Measurements from ENCODE around the gene KDM4F. TPM values are rescaled to one million over a fixed set of nuclear protein-coding genes. Genes with fewer than 3 reads are reported as not detected.

Gene KDM4F
- total RNA-seq, 1 donor from 2014 or later: not detected

- intact Hi-C loops (cut with DNase I): no loop called here
- no peak for DNase-seq (ENCODE audit: missing footprints)
- ATAC-seq: no peak
These were observed 8.7 kb downstream of the KDM4F start for GRCh38 chr11:95057959-95058358.

GRCh38 chr11:95058621-95059020, 9.4 kb downstream of the KDM4F start:
- ATAC-seq (no peak), DNase-seq (ENCODE audit: missing footprints) (no peak)
- intact Hi-C loops (cut with DNase I): no loop called here

- intact Hi-C loops (cut with DNase I): no loop called here
- ATAC-seq (no peak), DNase-seq (ENCODE audit: missing footprints) (no peak)
These were observed 9.8 kb downstream of the KDM4F start for GRCh38 chr11:95059046-95059445.

GRCh38 chr11:95065336-95065735, 16.1 kb downstream of the KDM4F start:
- no peak for ATAC-seq
- intact Hi-C loops (cut with DNase I): loop anchor here (5.0 to 10.0 kb wide), 4 partner anchors 91 to 639 kb away; partner anchors contain the start of genes CWC15, KDM4D and SESN3
- no peak for DNase-seq (ENCODE audit: missing footprints)

GRCh38 chr11:95066716-95067038, 17.5 kb downstream of the KDM4F start, which contains the start of gene SRSF8:
Gene SRSF8 (plus strand): TSS chr11:95066919. CDS start chr11:95067227, 308 bp downstream.
- DNase-seq (ENCODE audit: missing footprints): no peak
- ATAC-seq: no peak
- intact Hi-C loops (cut with DNase I): loop anchor here (1.0 to 10.0 kb wide), 5 partner anchors 85 to 638 kb away; partner anchors contain the start of genes CWC15, KDM4D and SESN3

GRCh38 chr11:95067039-95067840, 18.0 kb downstream of the KDM4F start:
- DNase-seq (ENCODE audit: missing footprints) (peak; percentile 91), ATAC-seq (peak; percentile 88)
- intact Hi-C loops (cut with DNase I): loop anchor here (1.0 to 10.0 kb wide), 5 partner anchors 84 to 638 kb away; partner anchors contain the start of genes CWC15, KDM4D and SESN3

GRCh38 chr11:95067841-95068219, 18.6 kb downstream of the KDM4F start:
- DNase-seq (ENCODE audit: missing footprints): peak; percentile 70
- intact Hi-C loops (cut with DNase I): loop anchor here (1.0 to 10.0 kb wide), 5 partner anchors 83 to 637 kb away; partner anchors contain the start of genes CWC15, KDM4D and SESN3
- no peak for ATAC-seq

GRCh38 chr11:95068549-95068948, 19.3 kb downstream of the KDM4F start:
- intact Hi-C loops (cut with DNase I): loop anchor here (5.0 to 10.0 kb wide), 4 partner anchors 94 to 636 kb away; partner anchors contain the start of genes CWC15, KDM4D and SESN3
- ATAC-seq: peak; percentile 91
- DNase-seq (ENCODE audit: missing footprints): peak; percentile 80

- intact Hi-C loops (cut with DNase I): loop anchor here (2.0 to 10.0 kb wide), 3 partner anchors 20 to 697 kb away; no protein-coding TSS in a partner anchor
- no peak for ATAC-seq
- DNase-seq (ENCODE audit: missing footprints): no peak
These were observed 21.2 kb downstream of the KDM4F start for GRCh38 chr11:95070471-95070870.

- DNase-seq (ENCODE audit: missing footprints) (no peak), ATAC-seq (no peak)
- intact Hi-C loops (cut with DNase I): loop anchor here (5.0 to 10.0 kb wide), 2 partner anchors 262 to 694 kb away; no protein-coding TSS in a partner anchor
These were observed 23.7 kb downstream of the KDM4F start for GRCh38 chr11:95072948-95073347.

GRCh38 chr11:95074792-95075563, 25.8 kb downstream of the KDM4F start:
- peak; percentile 74 for ATAC-seq
- intact Hi-C loops (cut with DNase I): loop anchor here (5.0 to 10.0 kb wide), 2 partner anchors 260 to 692 kb away; no protein-coding TSS in a partner anchor
- peak; percentile 78 for DNase-seq (ENCODE audit: missing footprints)

- intact Hi-C loops (cut with DNase I): loop anchor here (10.0 kb wide), 1 partner anchor 258 kb away; no protein-coding TSS in a partner anchor
- no peak for DNase-seq (ENCODE audit: missing footprints)
- ATAC-seq: no peak
These were observed 27.2 kb downstream of the KDM4F start for GRCh38 chr11:95076416-95076815.

GRCh38 chr11:95076981-95077380, 27.8 kb downstream of the KDM4F start:
- no peak for ATAC-seq
- intact Hi-C loops (cut with DNase I): loop anchor here (10.0 kb wide), 1 partner anchor 258 kb away; no protein-coding TSS in a partner anchor
- DNase-seq (ENCODE audit: missing footprints): no peak

- ATAC-seq (no peak), DNase-seq (ENCODE audit: missing footprints) (no peak)
- intact Hi-C loops (cut with DNase I): loop anchor here (10.0 kb wide), 1 partner anchor 256 kb away; no protein-coding TSS in a partner anchor
These were observed 29.3 kb downstream of the KDM4F start for GRCh38 chr11:95078526-95078925.

- DNase-seq (ENCODE audit: missing footprints): no peak
- intact Hi-C loops (cut with DNase I): no loop called here
- no peak for ATAC-seq
These were observed 31.8 kb downstream of the KDM4F start for GRCh38 chr11:95081010-95081409.

GRCh38 chr11:95081412-95081811, 32.2 kb downstream of the KDM4F start:
- intact Hi-C loops (cut with DNase I): no loop called here
- peak; percentile 71 for ATAC-seq
- DNase-seq (ENCODE audit: missing footprints): no peak

GRCh38 chr11:95082576-95083001, 33.4 kb downstream of the KDM4F start:
- no peak for DNase-seq (ENCODE audit: missing footprints)
- ATAC-seq: no peak
- intact Hi-C loops (cut with DNase I): no loop called here

GRCh38 chr11:95084509-95084908, 35.3 kb downstream of the KDM4F start:
- no peak for ATAC-seq
- intact Hi-C loops (cut with DNase I): no loop called here
- no peak for DNase-seq (ENCODE audit: missing footprints)

All from Right ventricle myocardium inferior (tissue), 1 donor.